NCI-H748 (cell line): Measurements from ENCODE around the gene DLG1.

Experiments used
- DNase-seq: peaks from one replicate; lab custom pipeline; 2025; ENCODE audit not compliant: unreplicated experiment; lab: John Stamatoyannopoulos, UW

Gene DLG1

DNA sequence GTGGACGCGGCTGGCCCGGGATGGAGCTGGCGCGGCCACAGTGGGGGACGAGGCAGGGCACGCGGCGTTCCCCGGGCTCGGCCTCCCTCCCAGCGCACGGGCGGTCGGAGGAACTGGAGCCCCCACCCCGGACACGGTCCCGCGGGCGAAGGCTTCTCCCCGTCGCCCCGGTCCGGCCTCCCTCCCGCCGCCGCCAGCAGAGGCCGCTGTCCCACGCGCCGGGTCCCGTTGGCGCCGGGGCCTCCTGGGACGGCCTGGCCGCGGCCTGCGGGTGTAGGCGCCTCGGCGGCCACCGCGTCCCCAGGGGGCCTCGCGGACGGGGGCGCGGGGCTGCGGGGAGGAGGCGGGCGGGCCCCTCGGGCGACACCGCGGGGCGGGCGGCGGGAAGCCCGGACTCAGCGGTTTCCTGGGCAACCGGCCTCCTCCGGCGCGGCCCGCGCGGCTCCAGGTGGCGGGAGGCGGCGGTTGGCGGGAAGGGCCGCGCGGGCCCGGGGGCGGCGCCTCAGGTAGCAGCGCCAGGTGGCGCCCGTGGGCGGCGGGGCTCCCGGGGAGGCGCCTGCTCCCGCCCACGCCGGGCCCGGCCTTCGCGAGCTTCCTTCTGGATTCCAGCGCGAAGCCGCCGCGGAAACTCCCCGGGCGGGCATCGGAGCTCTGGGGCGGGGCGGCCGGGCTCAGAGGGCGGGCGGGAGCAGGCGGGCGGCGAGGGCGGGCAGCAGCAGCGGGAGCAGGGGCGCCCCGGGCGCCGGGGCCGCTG lies 295.5 kb downstream of the DLG1 start:
- DNase-seq, result peak; percentile 77

DNA sequence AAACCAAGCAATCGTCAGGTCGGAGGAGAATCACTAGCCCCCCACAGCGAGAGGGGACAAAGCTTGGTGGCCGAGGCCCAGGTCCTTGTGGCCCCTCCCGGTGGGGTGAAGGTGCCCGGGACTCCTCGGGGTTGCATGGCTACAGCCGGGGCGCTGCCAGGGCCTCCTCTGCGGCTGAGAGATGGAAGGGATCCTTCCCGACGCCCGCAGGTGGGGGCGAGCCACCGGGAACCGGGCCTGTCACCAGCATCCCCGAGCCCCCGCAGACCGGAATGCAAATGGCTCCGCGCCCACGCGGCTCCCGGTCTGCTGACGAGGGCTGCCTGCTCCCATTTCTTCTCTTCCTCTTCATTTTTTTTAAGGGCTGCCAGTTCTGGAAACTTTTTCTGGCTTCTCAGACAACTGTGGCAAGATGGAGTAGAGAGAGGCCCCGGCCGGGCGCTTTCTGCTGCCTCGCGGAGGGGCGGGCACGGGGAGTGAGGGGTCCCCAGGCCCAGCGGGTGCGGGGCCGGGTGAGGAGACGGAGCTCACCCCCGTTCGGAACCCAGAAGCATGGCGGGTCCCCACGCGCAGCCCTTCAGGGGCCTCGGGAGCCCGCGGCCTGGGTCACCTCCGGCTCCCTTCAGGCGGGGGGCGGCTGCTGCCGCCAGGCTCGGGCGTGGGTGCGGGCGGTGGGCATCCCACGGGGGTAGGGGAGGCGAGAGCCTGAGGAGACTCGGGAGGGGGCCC lies 296.3 kb downstream of the DLG1 start:
- no peak for DNase-seq

DNA sequence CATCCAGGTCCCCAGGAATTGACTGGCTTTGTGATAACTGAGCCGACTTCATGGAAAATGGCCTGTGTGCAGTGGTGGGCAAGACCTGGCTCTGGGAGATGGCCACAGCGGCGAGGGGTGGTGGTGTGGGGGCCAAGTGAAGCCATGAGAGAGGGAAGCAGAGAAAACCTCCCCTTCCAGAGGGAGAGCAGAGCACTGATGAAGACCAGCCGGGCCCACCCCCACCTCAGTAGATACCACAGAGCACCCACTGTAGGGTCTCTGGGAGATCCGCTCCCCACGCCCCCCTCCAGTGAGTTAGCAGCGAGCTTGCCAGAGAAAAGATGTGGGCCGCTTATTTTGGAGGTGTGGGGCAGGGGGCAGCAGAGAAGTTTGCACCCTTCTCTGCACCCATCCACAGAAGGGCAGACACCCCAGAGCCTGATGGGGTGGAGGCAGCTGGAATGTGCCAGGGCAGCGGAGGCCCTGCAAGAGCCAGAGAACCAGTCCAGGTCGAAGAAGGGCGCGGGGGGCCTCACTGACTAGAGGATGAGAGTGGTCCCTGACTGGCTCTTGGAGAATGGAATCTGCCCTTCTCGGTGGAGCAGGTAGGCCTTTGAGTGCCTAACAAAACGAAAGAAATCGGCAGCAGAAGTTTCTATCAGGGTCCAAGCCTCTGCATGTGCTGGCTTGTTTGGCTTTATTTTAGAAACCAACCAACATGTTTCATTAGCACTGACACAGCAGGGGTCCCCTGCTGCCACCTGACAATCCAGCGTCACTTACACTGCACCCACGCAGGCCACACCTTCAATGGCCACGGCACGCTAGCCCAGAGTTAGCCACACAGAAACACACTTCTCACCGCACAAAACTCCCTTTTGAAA lies 297.1 kb downstream of the DLG1 start:
- DNase-seq, result no peak

DNA sequence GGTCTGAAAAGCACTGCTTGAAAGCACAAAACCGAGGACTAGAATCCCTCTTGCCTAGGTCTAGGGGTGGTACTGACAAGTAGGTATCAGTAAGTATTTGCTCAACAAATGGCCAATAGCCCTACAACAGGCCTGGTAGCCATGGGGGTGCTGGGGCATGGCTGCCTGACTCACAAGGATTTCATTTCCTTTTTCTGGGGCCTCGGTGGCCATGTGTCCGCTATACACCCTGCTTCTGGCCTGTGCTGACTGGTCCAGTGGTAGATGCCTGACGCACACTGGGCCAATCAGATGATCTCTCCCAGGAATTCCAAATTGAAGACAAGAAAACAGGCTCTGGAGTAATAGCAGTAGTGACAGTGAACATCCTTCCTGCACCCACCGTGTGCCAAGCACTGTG lies 298.2 kb downstream of the DLG1 start:
- DNase-seq, result no peak

DNA sequence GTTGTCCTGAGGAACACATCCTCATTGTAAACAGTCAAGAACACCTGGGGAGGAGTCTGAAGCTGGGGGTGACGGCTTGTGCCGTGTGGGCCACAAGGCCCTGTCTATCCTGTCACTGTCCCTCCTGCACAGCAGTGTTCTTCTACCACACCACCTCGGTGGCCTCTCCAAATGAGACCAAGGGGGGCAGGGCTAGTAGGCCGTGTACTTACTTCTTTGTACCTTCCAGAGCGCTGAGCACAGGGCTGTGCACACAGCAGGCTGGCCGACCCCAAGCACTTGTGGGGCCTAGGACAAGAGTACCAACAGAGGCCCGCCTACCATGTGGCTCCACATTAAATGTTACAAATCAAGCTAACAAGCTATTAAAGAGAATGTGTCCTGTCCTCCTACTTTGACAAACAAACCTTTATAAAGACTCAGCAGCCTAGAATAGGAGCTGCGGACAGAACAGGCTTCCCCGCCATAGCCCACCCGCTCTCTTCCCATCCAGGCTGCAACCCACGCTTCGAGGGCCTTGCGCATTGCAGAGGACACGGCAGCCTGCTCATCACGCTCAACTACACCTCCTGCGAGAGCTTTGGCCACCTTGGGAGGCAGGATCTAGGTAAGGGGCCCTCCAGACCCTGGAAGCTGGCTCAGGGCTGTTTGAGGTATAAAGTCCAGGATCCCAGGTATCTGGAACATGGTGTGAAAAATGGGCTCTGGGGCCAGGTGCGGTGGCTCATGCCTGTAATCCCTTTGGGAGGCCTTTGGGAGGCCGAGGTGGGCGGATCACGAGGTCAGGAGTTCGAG lies 299.2 kb downstream of the DLG1 start:
- DNase-seq, result no peak

DNA sequence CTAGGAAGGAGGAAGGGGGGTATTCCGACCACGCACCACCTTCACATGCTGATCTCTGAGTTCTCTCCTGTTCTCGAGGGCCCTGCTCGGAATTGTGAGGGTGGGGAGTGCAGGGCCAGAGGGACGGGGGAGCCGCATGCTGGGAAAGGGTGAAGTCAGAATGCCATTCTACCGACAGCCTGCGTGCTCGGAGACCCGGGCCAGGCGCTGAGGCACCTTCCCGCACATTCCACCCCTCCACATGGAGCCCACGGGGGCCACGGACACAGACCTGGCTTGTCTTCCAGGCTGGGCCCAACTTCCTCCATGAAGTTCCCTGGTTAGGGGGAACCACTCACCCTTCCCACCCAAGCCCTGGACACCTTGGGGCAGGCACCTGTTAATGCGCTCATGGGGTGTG lies 301.1 kb downstream of the DLG1 start:
- DNase-seq, result no peak

DNA sequence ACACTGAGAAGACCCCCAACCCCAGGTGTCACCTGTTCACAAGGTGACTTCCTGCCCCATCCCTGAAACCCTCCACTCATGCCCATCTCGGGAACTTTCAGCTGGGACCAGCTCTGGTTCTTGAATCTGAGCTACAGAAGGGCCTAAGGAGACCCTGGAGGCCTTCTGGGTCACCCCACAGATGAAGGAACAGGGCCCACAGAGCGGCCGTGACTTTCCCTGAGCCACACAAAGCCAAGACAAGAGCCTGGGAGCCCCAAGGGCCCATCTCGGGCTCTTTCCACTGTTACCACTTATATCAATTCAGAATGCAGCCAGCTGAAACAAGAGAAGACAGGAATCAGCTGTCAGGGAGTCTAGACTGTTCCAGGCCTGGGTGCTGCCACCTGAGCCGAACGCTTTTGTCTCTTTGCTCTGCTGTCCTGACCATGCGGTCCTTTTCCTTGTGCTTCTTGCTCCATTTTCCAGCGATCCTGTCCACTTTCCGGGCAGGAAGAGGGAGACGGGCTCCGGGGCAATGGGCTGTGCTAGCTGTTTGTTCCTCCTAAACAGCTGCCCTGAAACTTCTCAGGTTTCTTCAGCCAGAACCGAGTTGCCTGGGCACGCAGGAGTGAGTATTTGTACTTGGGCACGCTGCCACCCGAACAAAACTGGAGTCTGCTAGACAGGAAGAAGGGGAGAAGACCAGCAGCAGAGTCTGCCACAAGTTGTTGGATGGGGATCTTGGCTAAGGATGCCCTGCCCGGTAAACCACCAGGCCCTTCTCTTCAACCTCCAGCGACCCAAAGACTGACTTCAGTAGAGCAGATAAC lies 301.8 kb downstream of the DLG1 start:
- DNase-seq, result no peak

DNA sequence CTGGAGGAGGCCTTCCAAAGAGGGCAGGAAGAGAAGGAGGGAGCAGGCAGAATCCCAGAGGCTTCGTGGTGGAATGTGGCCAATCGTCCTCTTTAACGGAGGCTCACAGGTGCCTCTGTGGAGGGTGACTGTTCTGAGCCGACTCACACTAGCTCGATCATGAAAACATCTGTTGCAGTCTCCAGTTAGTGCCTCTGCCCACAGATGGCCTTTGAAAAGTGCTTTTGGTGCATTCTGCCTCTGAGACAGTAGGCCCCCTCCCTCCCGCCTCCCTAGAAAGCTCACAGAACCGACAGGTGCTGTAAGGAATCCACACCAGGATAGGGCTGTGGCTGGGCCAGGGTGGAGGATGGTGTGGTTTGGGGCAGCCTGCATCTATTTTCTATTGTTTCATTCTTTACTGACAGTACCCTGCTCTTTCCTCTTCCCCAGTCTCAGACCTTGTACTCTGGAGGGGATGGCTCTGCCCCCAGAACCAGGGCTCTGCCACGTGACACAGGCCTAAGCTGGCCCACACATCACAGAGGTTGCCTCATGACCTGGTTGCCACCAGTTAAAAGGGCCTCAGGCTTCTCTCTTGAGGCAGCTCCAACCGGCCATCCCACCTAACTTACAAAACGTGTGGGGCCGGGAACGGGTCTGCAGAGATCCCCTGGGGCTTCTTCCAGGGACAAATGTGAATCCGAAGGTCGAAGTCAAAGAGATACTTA lies 302.6 kb downstream of the DLG1 start:
- DNase-seq, result no peak

DNA sequence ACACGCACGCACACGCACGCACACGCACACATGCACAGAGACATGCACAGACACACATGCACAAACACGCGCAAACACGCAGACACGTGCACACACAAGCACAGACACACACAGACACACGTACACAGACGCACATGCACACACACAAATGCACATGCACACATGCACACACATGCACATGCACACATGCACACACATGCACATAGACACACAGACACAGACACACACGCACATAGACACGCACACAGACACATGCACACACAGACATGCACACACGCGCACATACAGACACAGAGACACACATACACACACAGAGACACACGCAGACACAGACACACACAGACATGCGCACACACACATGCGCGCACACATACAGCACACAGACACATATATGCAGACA lies 303.4 kb downstream of the DLG1 start:
- no peak for DNase-seq

DNA sequence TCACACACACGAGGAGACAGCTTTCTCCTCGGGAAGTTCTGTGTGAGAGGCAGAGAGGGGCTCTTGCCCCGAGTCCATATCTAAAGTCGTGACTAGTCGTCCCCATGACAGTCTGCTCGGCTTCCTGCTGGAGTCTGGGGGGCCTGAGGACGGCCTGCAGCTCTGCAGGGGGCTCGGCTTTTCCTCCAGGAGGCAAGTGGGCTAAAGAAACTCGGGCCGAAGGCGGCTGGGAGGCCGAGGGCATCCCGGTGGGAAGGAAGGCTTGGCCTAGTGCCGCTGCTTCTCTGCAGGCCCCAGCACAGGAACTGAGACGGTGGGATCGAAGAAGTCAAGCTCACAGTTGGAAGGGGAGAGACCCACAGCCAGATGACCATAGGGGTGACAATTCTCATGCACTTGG lies 304.4 kb downstream of the DLG1 start:
- DNase-seq, result no peak
